Right lobe of liver (tissue), 6 donors: ENCODE results near the gene PTEN. TPM values are rescaled to one million over a fixed set of nuclear protein-coding genes. Genes with fewer than 3 reads are reported as not detected.

Source experiments
- ATAC-seq, 4 donors: fragments of 200-7000 bp; cut with Tn5 transposase; one replicate each; pipeline ENCODE4 v1.9.1; 2020; ENCODE audit warnings: mild to moderate bottlenecking in 4 of 4, moderate library complexity in 4 of 4
- DNase-seq, 3 donors: peaks; one replicate each; pipeline ENCODE4 v3.0.0-alpha.2; 2020
- H3K27ac ChIP-seq, 3 donors: fragments of 200-600 bp; one replicate each; pipeline ENCODE4 v1.8.0; 2022
- H3K27me3 ChIP-seq, 2 donors: fragments of 200-600 bp; one replicate each; pipeline ENCODE4 v1.8.0; 2022
- H3K36me3 ChIP-seq, 4 donors: fragments of 200-600 bp; sonication (generic) in 1 of 4; one replicate each; pipeline versions ENCODE4 v1.5.1 to v1.8.0; 2017 to 2022; ENCODE audit warnings: control low read depth in 1 of 4
- H3K4me1 ChIP-seq, 4 donors: fragments of 200-600 bp; sonication (generic) in 1 of 4; one replicate each; pipeline versions ENCODE4 v1.5.1 to v1.8.0; 2017 to 2022; ENCODE audit warnings: control low read depth in 1 of 4
- H3K4me3 ChIP-seq, 3 donors: fragments of 200-600 bp; one replicate each; pipeline ENCODE4 v1.8.0; 2022
- H3K9me3 ChIP-seq, 4 donors: fragments of 200-600 bp; sonication (generic) in 1 of 4; one replicate each; pipeline versions ENCODE4 v1.5.1 to v1.8.0; 2017 to 2022; ENCODE audit warnings: control low read depth in 1 of 4
- POLR2A ChIP-seq: fragments of 450-650 bp; IDR thresholded peaks from one replicate; pipeline ENCODE4 v1.6.1; 2017; ENCODE audit warnings: antibody characterized with exemption, mild to moderate bottlenecking
- WGBS: methylation state at CpG from one replicate; pipeline ENCODE4 v1.1.6; 2018; ENCODE audit warnings: low coverage, low lambda C conversion rate; ENCODE audit not compliant: insufficient coverage; ENCODE audit errors: missing lambda C conversion rate; 5-methylcytosine and 5-hydroxymethylcytosine counted together
- intact Hi-C, 2 donors: fragments of 100-400 bp; cut with DNase I; formaldehyde crosslinking; loops; one replicate each; pipeline versions ENCODE4 v1.11.2 to v1.14.1; 2022
- total RNA-seq, 6 experiments: library from RNA; depleted of rRNA in 2 of 6; stranded (reverse); fragments of >200 nt in 2 of 6; fragmentation: NEBNext Ultra II Directional in 3 of 6; extraction: Animal tissue kit (Norgen Biotek cat#: 25700) in 3 of 6; gene quantifications; one replicate each; pipeline versions ENCODE4 v1.1.0 to v1.2.4, GENCODE V29; 2016 to 2023
- TF ChIP-seq, protein P1 (sequence below), 4 donors: fragments of 200-600 bp in 3 of 4; fragments of 450-650 bp in 1 of 4; IDR thresholded peaks; one replicate each; pipeline versions ENCODE4 v1.5.1 to v1.8.0; 2016 to 2022; ENCODE audit warnings: antibody characterized with exemption in 4 of 4, mild to moderate bottlenecking in 2 of 4
- donor health status: DM: no; HTN: yes; CAD: no.
- donor health status: DM: no; HTN: no; CAD: no.
- donor health status: DM: no; HTN: no; CAD: no.
- donor health status: DM: no; HTN: yes; CAD: no.
- donor health status: DM: no; HTN: yes; CAD: no.

Gene PTEN
- total RNA-seq, 6 experiments from 2014 or later: 37.5 to 73.7 (median 50.4) TPM

DNA sequence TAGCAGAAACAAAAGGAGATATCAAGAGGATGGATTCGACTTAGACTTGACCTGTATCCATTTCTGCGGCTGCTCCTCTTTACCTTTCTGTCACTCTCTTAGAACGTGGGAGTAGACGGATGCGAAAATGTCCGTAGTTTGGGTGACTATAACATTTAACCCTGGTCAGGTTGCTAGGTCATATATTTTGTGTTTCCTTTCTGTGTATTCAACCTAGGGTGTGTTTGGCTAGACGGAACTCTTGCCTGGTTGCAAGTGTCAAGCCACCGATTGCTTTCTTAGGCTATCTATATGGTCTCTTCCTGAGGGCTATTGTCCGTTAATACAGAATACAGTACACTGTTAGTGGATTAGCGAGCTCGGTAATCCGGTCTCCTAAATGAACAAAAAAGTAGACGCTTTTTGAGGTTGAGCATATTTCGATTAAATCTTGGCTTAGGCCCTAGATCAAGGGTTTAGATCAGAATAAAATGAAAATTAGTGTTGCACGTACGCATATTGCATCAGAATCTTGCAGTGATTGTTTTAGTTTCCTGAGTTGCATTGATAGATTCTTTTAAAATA is 1.2 kb downstream of the PTEN start:
- intact Hi-C loops: loop anchor here in 1 of 2 donors (10.0 kb wide), 1 partner anchor 250 kb away; no protein-coding TSS in a partner anchor
- no peak for DNase-seq

DNA sequence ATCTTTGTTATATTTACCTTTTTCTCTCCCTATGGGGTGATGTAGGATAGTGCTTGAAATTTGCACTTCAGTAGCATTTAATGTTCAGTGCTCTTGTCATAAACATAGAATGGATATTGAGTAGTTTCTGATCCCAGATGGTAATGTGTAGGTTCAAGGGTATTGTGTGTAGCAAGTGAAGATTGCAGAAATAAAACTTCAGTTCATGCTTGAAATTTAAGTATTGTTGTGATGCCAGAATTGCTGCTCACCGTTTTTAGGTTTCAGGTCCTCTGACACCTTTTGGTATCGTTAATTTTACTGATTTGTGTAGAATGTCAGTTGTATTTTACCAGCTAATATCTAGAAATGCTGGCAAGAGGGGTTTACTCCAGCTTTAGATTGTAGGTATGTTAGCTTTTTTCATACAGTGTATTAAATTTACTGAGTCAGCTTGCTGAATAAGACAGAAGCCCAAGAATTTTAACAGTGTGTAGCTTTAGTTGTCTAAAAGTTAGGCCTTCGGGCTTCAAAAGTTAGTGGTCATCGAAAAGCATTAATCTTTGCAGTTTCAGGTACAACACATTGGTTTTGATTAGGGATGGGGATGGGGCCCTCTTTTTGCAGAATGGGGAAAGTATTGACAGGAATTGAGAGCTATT is 1.9 kb downstream of the PTEN start:
- WGBS: 0% methylated on average over 4 of the region's 4 CpGs
- no peaks in the 10 kb centered on the region for H3K27me3 ChIP-seq
- TF ChIP-seq, protein P1, sequence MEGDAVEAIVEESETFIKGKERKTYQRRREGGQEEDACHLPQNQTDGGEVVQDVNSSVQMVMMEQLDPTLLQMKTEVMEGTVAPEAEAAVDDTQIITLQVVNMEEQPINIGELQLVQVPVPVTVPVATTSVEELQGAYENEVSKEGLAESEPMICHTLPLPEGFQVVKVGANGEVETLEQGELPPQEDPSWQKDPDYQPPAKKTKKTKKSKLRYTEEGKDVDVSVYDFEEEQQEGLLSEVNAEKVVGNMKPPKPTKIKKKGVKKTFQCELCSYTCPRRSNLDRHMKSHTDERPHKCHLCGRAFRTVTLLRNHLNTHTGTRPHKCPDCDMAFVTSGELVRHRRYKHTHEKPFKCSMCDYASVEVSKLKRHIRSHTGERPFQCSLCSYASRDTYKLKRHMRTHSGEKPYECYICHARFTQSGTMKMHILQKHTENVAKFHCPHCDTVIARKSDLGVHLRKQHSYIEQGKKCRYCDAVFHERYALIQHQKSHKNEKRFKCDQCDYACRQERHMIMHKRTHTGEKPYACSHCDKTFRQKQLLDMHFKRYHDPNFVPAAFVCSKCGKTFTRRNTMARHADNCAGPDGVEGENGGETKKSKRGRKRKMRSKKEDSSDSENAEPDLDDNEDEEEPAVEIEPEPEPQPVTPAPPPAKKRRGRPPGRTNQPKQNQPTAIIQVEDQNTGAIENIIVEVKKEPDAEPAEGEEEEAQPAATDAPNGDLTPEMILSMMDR (IDR thresholded peaks at IDR 0.05): no peak
- no peak for TF ChIP-seq POLR2A

More for the DNA sequence above, 1.2 kb downstream of the PTEN start:
- Histone ChIP-seq H3K4me1 (peaks cover 0 to 24% (median 9%) of the 10 kb centered on the region in 4 donors), H3K4me3 (peak overlapping the region; percentile 69 to 86 (median 70)), H3K27me3 (no peaks in the 10 kb centered on the region), H3K27ac (peak overlapping the region; percentile 93 to 98 (median 97)), H3K9me3 (no peaks in the 10 kb centered on the region), H3K36me3 (no peaks in the 10 kb centered on the region)
- no peak for ATAC-seq
- WGBS: 1% methylated on average over 16 of the region's 16 CpGs
- TF ChIP-seq, protein P1 (IDR thresholded peaks at IDR 0.05): no peak
- TF ChIP-seq POLR2A: no peak

DNA sequence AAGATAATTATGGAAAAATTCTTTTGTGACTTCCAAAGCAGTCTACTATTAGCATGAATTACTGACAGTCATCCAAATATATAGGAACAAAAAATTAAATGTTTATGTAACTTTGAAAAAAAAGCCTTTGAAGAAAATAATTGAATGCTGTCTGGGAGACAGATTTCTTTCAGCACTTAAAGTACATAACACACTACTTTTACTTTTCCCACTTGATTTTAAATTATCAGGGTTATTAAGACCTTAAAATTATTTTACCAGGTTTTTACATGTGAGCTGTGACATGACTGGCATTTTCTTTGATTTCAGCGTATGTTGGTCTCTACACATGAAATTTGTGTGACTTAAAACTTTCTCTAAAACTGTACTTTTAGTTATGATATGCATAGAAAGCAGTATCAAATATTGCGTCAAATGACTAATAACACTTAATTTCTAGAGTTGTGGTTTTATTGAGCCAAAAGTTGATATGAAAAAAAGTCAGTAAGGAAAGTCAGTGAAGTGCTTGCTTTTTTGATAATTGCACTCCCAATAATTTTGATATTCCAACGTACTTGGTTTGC is 3.1 kb downstream of the PTEN start:
- Histone ChIP-seq H3K27me3 (no peaks in the 10 kb centered on the region), H3K9me3 (no peaks in the 10 kb centered on the region), H3K27ac (peak overlapping the region; percentile 93 to 98 (median 97)), H3K4me3 (peak overlapping the region; percentile 69 to 86 (median 70)), H3K36me3 (no peaks in the 10 kb centered on the region), H3K4me1 (peaks cover 0 to 28% (median 4%) of the 10 kb centered on the region in 4 donors)
- intact Hi-C loops: loop anchor here in 1 of 2 donors (10.0 kb wide), 1 partner anchor 248 kb away; no protein-coding TSS in a partner anchor
- 1% methylated on average over 3 of the region's 3 CpGs for WGBS
- no peak for TF ChIP-seq POLR2A
- TF ChIP-seq, protein P1 (IDR thresholded peaks at IDR 0.05): no peak
- ATAC-seq (no peak), DNase-seq (no peak)

More for the DNA sequence above, 1.9 kb downstream of the PTEN start:
- peaks cover 0 to 30% (median 9%) of the 10 kb centered on the region in 4 donors for H3K4me1 ChIP-seq
- intact Hi-C loops: loop anchor here in 1 of 2 donors (10.0 kb wide), 1 partner anchor 249 kb away; no protein-coding TSS in a partner anchor
- no peak for ATAC-seq
- H3K27ac ChIP-seq: peak overlapping the region; percentile 93 to 98 (median 97)
- H3K9me3 ChIP-seq: no peaks in the 10 kb centered on the region
- no peaks in the 10 kb centered on the region for H3K36me3 ChIP-seq
- DNase-seq: no peak
- peak overlapping the region; percentile 69 to 86 (median 70) for H3K4me3 ChIP-seq

DNA sequence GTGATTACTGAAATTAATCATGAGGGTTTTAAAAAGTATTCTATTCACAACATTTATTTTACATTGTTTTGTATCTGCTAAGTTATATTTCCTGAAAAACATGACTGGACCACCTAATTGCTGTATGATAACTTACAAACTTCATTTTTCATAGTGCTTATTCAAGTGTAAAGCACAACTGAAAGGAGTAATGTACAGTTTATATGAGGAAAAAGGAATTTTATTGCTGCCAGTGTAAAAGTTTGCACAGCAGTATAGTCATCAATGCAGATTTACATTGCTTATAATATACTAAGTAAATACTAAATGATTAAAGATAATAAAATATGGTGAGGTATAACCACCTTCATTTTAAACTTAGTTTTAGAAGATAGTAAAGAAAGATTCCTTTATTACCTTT is 4.0 kb downstream of the PTEN start:
- no peaks in the 10 kb centered on the region for H3K27me3 ChIP-seq
- TF ChIP-seq, protein P1 (IDR thresholded peaks at IDR 0.05): no peak
- TF ChIP-seq POLR2A: no peak
- peak overlapping the region; percentile 69 to 86 (median 70) for H3K4me3 ChIP-seq
- no peaks in the 10 kb centered on the region for H3K36me3 ChIP-seq
- H3K4me1 ChIP-seq: peaks cover 0 to 28% (median 4%) of the 10 kb centered on the region in 4 donors
- no peak for DNase-seq
- no peaks in the 10 kb centered on the region for H3K9me3 ChIP-seq
- intact Hi-C loops: loop anchor here in 1 of 2 donors (10.0 kb wide), 1 partner anchor 247 kb away; no protein-coding TSS in a partner anchor
- no peak for ATAC-seq
- H3K27ac ChIP-seq: peak overlapping the region; percentile 93 to 98 (median 97)
